Bronchial epithelial cell (primary cell): ENCODE data around the gene RADX. TPM values are rescaled to one million over a fixed set of nuclear protein-coding genes. Genes with fewer than 3 reads are reported as not detected.

ENCODE experiments used
- DNase-seq: peaks from one replicate; pipeline ENCODE4 v3.0.0-alpha.2; 2010; ENCODE audit warnings: low read depth
- FAIRE-seq: peaks from 2 replicates; lab custom pipeline; 2011; peaks lifted over from hg19 to GRCh38; lab: Jason Lieb, UNC
- H3K27me3 ChIP-seq: 2 replicates; pipeline ENCODE4 v1.5.1; 2011; ENCODE audit warnings: low read length; ENCODE audit not compliant: control insufficient read depth, insufficient read depth
- H3K36me3 ChIP-seq: 2 replicates; pipeline ENCODE4 v1.5.1; 2011; ENCODE audit warnings: low read length; ENCODE audit not compliant: control insufficient read depth, insufficient read depth
- H3K4me3 ChIP-seq: 2 replicates; pipeline ENCODE4 v1.5.1; 2011; ENCODE audit warnings: mild to moderate bottlenecking, low read depth, low read length, control low read depth
- total RNA-seq: library from RNA; depleted of rRNA; stranded (reverse); fragments of >200 nt; gene quantifications from 2 replicates; pipeline ENCODE4 v1.2.1, GENCODE V29; 2014
- TF ChIP-seq, protein P1 (sequence below): IDR thresholded peaks from 2 replicates; pipeline ENCODE4 v1.5.1; 2011; ENCODE audit warnings: mild to moderate bottlenecking, moderate library complexity, low read length, control low read depth, inconsistent platforms; ENCODE audit not compliant: insufficient read depth, severe bottlenecking

Gene RADX
- total RNA-seq, 1 donor from 2014 or later, result 2.4 TPM

DNA sequence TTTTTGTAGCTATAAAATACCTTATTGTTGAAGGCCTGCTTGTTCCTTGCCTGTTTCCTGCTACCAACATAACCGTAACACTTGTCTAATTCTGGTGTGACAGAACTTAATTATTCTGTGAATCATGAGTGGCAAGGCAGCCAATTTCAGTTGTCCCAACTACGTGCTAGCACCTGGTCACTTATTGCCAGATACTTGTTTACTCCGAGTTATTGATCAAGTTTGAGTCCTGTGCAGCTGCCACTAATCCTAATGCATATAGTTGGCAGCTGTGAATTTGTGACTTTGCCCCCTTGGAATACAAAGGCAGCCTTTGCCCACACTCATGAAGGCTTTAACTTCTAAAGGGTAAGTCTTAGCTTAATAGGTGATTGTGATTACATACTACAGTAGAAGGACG, 106.9 kb downstream of the RADX start:
- DNase-seq (no peak), FAIRE-seq (no peak)
- H3K27me3 ChIP-seq, result no peaks in the 10 kb centered on the region
- TF ChIP-seq, protein P1, sequence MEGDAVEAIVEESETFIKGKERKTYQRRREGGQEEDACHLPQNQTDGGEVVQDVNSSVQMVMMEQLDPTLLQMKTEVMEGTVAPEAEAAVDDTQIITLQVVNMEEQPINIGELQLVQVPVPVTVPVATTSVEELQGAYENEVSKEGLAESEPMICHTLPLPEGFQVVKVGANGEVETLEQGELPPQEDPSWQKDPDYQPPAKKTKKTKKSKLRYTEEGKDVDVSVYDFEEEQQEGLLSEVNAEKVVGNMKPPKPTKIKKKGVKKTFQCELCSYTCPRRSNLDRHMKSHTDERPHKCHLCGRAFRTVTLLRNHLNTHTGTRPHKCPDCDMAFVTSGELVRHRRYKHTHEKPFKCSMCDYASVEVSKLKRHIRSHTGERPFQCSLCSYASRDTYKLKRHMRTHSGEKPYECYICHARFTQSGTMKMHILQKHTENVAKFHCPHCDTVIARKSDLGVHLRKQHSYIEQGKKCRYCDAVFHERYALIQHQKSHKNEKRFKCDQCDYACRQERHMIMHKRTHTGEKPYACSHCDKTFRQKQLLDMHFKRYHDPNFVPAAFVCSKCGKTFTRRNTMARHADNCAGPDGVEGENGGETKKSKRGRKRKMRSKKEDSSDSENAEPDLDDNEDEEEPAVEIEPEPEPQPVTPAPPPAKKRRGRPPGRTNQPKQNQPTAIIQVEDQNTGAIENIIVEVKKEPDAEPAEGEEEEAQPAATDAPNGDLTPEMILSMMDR, result no peak
- no peaks in the 10 kb centered on the region for H3K36me3 ChIP-seq
- no peak overlapping the region for H3K4me3 ChIP-seq

DNA sequence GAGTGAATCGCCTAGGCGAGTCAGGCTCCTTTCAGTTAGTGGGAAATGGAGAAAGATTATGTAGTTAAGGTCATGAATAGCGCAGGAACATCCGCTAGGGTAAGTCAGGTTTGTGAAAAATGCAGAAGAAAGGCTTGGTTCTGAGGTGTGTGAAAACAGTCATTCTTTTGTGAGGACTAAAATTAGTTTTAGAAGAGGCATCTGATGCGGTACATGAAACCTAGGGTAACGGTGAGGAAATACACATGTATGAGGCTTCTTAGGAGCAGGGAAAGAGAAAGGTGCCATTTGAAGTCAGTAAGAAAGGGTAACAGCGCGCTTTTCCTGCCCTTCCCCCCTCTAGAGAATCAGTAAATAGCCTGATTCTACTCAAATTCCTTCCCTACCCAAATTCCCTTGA, 114.2 kb downstream of the RADX start:
- peak; percentile 18 for DNase-seq
- Histone ChIP-seq H3K36me3 (no peaks in the 10 kb centered on the region), H3K27me3 (no peaks in the 10 kb centered on the region), H3K4me3 (peak overlapping the region; percentile 76)
- TF ChIP-seq, protein P1, result no peak
- FAIRE-seq, result no peak

DNA sequence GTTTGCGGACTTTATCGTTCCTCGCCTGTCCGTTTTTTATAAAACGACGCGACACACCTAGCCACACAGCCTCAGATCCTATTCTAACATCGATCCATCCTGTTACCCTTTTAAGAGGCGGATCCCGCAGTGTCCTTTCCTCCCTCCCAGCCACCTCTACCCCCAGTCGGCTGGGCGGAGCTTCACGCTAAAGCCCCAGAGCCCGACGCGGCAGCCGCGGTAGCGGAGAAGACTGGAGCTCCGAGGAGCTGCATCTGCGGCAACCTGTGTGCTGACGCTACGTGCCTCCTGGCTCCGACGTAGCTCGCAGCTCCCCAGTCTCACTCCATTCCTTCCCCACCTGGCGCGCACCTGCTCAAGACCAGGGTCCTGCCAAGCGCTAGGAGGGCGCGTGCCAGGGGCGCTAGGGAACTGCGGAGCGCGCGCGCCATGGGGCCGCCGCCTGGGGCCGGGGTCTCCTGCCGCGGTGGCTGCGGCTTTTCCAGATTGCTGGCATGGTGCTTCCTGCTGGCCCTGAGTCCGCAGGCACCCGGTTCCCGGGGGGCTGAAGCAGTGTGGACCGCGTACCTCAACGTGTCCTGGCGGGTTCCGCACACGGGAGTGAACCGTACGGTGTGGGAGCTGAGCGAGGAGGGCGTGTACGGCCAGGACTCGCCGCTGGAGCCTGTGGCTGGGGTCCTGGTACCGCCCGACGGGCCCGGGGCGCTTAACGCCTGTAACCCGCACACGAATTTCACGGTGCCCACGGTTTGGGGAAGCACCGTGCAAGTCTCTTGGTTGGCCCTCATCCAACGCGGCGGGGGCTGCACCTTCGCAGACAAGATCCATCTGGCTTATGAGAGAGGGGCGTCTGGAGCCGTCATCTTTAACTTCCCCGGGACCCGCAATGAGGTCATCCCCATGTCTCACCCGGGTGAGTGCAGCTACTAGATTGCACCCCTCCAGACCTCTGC, 115.0 kb downstream of the RADX start, which contains the start of gene RNF128:
Gene RNF128 (plus strand): TSS at position 217 of the 953 bp plus-strand sequence. CDS start 213 bp downstream, at position 430.
- TF ChIP-seq, protein P1, result no peak
- Histone ChIP-seq H3K4me3 (peak within 1 kb of the TSS; percentile 76), H3K36me3 (no peaks in the 10 kb centered on the region), H3K27me3 (no peaks in the 10 kb centered on the region)
- FAIRE-seq (no peak), DNase-seq (peak; percentile 65)

DNA sequence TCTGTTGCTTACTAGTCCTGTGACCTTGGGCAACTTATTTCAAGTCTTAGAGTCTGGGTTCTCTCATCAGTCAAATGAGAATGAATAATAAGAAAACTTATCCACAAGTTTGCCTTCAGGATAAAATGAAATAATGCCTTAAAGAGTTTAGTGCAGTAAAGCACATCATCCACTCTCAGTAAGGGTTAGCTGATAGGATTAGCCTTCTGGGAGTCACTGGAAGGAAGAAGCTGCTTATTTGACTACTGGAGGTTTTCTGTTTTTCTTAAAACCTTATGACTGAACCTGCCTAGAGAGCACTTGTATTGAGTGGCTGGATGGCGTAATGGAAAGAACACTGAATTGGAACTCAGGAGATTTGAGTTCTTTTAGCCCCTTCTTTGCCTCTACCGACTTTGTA, 116.6 kb downstream of the RADX start:
- FAIRE-seq (no peak), DNase-seq (peak; percentile 32)
- TF ChIP-seq, protein P1, result no peak
- Histone ChIP-seq H3K36me3 (no peaks in the 10 kb centered on the region), H3K4me3 (peak overlapping the region; percentile 76), H3K27me3 (no peaks in the 10 kb centered on the region)

Other genes starting within 250 kb of the RADX start
- 21.0 and 32.1 TPM in 2 replicates for gene RNF128, start 114.7 kb downstream of the RADX start, total RNA-seq
- gene TBC1D8B, start 190.7 kb downstream of the RADX start, total RNA-seq, result 2.6 and 3.8 TPM in 2 replicates